Measurements from ENCODE around the gene SHISA5. TPM values are rescaled to one million over a fixed set of nuclear protein-coding genes. Genes with fewer than 3 reads are reported as not detected.

SHISA5 gene
- total RNA-seq, 1 donor from 2014 or later, result 333 TPM

- Histone ChIP-seq H4K20me1 (ENCODE audit: insufficient read depth, low read length) (peaks cover 4% of the 10 kb centered on the region), H3K9me3 (ENCODE audit: insufficient read depth, low read depth, low read length) (no peaks in the 10 kb centered on the region), H3K27ac (ENCODE audit: low read depth, low read length) (no peak overlapping the region), H3K9ac (ENCODE audit: low read length) (no peak overlapping the region), H3K4me3 (ENCODE audit: insufficient read depth, low read depth, low read length) (no peak overlapping the region), H3K79me2 (ENCODE audit: insufficient read depth, low read length) (peaks cover under 1% of the 10 kb centered on the region), H2AFZ (ENCODE audit: low read depth, low read length) (no peak overlapping the region), H3K36me3 (ENCODE audit: insufficient read depth, low read length) (peaks cover 7% of the 10 kb centered on the region), H3K4me2 (ENCODE audit: low read length) (peak overlapping the region; percentile 53), H3K27me3 (ENCODE audit: insufficient read depth, low read length) (no peaks in the 10 kb centered on the region), H3K4me1 (ENCODE audit: insufficient read depth, low read length) (peaks cover 28% of the 10 kb centered on the region)
- Mint-ChIP-seq H3K4me3 (ENCODE audit: unreplicated experiment) (no peak overlapping the region), H3K27me3 (ENCODE audit: low read depth, unreplicated experiment) (no peaks in the 10 kb centered on the region), H3K4me1 (ENCODE audit: low read depth, unreplicated experiment) (peaks cover 26% of the 10 kb centered on the region), H3K9me3 (ENCODE audit: unreplicated experiment) (no peaks in the 10 kb centered on the region), H3K36me3 (ENCODE audit: low read depth, unreplicated experiment) (peaks cover 6% of the 10 kb centered on the region), H3K27ac (ENCODE audit: unreplicated experiment) (peak overlapping the region; percentile 68)
- FAIRE-seq, result no peak
- TF ChIP-seq EZH2 (IDR thresholded peaks at IDR 0.05; ENCODE audit: insufficient read depth, low read length), result no peak
- TF ChIP-seq, protein P1, sequence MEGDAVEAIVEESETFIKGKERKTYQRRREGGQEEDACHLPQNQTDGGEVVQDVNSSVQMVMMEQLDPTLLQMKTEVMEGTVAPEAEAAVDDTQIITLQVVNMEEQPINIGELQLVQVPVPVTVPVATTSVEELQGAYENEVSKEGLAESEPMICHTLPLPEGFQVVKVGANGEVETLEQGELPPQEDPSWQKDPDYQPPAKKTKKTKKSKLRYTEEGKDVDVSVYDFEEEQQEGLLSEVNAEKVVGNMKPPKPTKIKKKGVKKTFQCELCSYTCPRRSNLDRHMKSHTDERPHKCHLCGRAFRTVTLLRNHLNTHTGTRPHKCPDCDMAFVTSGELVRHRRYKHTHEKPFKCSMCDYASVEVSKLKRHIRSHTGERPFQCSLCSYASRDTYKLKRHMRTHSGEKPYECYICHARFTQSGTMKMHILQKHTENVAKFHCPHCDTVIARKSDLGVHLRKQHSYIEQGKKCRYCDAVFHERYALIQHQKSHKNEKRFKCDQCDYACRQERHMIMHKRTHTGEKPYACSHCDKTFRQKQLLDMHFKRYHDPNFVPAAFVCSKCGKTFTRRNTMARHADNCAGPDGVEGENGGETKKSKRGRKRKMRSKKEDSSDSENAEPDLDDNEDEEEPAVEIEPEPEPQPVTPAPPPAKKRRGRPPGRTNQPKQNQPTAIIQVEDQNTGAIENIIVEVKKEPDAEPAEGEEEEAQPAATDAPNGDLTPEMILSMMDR (IDR thresholded peaks at IDR 0.05; ENCODE audit: insufficient read depth, low read depth, low read length), result no peak
- peak; percentile 81 for DNase-seq (ENCODE audit: low read depth)
These were observed 70.4 kb downstream of the SHISA5 start for GRCh38 chr3:48433472-48434118.

- Histone ChIP-seq H3K4me1 (ENCODE audit: insufficient read depth, low read length) (peaks cover 34% of the 10 kb centered on the region), H3K4me3 (ENCODE audit: insufficient read depth, low read depth, low read length) (no peak overlapping the region), H4K20me1 (ENCODE audit: insufficient read depth, low read length) (peaks cover 13% of the 10 kb centered on the region), H3K4me2 (ENCODE audit: low read length) (no peak overlapping the region), H3K79me2 (ENCODE audit: insufficient read depth, low read length) (peaks cover 10% of the 10 kb centered on the region), H3K27me3 (ENCODE audit: insufficient read depth, low read length) (no peaks in the 10 kb centered on the region), H3K9ac (ENCODE audit: low read length) (no peak overlapping the region), H3K9me3 (ENCODE audit: insufficient read depth, low read depth, low read length) (no peaks in the 10 kb centered on the region), H2AFZ (ENCODE audit: low read depth, low read length) (no peak overlapping the region), H3K27ac (ENCODE audit: low read depth, low read length) (peak overlapping the region; percentile 4), H3K36me3 (ENCODE audit: insufficient read depth, low read length) (peaks cover 7% of the 10 kb centered on the region)
- H3K36me3 Mint-ChIP-seq (ENCODE audit: low read depth, unreplicated experiment), result peaks cover 6% of the 10 kb centered on the region
- peak overlapping the region; percentile 84 for H3K27ac Mint-ChIP-seq (ENCODE audit: unreplicated experiment)
- no peak for FAIRE-seq
- DNase-seq (ENCODE audit: low read depth), result no peak
- H3K4me1 Mint-ChIP-seq (ENCODE audit: low read depth, unreplicated experiment), result peaks cover 33% of the 10 kb centered on the region
- TF ChIP-seq EZH2 (IDR thresholded peaks at IDR 0.05; ENCODE audit: insufficient read depth, low read length), result no peak
- TF ChIP-seq, protein P1 (IDR thresholded peaks at IDR 0.05; ENCODE audit: insufficient read depth, low read depth, low read length), result no peak
- H3K9me3 Mint-ChIP-seq (ENCODE audit: unreplicated experiment), result no peaks in the 10 kb centered on the region
- no peaks in the 10 kb centered on the region for H3K27me3 Mint-ChIP-seq (ENCODE audit: low read depth, unreplicated experiment)
- no peak overlapping the region for H3K4me3 Mint-ChIP-seq (ENCODE audit: unreplicated experiment)
These were observed 71.3 kb downstream of the SHISA5 start for GRCh38 chr3:48432411-48433371.

Measured in astrocyte (in vitro differentiated cells and primary cell).